Stimulated activated naive CD4-positive, alpha-beta T cell (primary cell): ENCODE results near the gene ITIH3.

Source experiments
- DNase-seq, 6 experiments: peaks; one replicate each; lab custom pipeline; 2025; lab: John Stamatoyannopoulos, UW

ITIH3 gene

DNA sequence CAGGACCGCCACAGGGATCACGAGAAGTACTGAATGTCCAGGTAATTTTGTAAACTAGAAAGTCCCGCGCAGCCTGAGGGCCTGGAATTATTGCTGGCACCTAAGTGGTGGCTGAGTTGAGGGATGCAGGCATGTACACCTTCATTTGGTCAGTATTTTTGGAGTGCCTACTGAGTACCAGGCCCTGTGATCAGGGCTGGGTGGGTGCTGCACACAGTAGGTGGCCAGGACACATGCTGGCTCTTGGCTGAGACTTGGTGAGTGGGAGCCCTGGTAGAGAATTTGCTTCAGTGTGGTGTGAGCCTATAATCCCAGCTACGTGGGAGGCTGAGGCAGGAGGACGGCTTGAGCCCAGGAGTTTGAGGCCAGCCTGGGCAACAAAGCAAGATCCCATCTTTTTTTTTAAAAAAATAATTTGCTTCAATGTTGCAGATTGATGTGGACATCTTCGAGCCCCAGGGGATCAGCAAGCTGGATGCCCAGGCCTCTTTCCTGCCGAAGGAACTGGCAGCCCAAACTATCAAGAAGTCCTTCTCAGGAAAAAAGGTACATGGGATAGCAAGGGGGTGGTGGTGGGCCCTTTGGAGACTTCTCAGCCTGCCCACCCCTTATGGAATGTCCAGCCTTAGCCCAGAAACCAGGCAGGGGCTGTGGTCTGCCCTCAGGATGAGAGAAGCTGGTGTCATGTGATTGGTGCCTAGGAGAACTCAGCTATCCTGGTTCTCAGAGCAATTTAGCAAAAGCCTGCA, 14.6 kb upstream of the ITIH3 start:
- no peak for DNase-seq

DNA sequence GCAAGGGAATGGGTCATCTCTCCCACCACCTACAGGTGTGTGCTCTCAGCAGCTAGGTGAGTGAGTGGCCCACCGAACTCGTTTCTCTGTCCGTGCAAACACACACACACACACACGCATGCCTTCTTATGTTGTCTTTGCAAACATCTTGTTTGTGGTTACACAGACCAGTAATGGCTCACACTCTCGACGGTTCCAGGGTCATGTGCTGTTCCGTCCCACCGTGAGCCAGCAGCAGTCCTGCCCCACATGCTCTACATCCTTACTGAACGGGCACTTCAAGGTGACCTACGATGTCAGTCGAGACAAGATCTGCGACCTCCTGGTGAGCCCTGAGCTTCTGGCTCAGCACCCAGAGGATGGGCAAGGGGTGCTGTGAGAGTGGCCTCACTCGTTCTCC, 12.9 kb upstream of the ITIH3 start:
- no peak for DNase-seq

DNA sequence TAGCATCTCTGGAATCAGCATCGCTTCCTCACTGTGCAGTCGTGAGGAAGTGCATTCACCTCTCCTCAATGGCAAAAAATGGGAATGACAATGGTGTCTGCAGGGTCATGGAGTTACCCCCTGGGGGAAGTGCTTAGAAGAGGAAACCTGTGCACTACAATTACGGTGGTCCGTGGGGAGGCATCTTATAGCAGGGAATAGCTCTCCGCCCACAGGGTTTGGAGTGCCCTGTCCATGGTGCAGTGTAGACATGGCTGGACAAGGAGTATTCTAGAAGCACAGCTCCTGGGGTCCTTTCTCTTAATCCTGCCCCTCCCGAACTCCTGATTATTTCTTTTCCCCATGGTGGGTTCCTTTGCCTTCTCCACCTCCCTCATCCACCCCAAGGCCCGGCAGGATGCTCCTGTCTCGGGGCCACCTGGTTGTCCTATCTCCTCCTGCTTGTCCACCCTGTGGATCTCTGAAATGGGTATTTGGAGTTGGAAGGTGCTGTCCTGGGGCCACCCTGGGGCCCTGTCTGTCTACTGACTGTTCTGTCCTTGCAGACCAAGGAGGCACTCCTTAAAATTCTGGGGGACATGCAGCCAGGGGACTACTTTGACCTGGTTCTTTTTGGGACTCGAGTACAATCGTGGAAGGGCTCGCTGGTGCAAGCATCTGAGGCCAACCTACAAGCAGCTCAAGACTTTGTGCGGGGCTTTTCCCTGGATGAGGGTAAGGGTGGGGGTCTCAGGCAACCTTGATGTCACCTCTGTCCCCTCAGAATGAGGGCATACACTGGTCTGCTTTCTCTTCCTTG, 12.0 kb upstream of the ITIH3 start:
- DNase-seq = no peak

DNA sequence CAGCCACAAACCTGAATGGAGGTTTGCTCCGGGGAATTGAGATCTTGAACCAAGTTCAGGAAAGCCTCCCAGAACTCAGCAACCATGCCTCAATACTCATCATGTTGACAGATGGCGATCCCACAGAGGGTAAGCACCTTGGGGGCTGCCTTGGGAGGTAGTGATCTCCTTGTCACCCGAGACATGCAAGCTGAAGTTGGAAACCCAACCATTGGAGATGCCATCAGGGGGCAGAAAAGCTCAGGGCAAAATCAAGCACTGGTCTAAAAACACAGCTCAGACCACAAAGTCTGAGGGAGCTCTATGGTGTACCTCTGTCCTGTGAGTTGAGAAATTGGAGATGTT, 11.4 kb upstream of the ITIH3 start:
- no peak for DNase-seq

DNA sequence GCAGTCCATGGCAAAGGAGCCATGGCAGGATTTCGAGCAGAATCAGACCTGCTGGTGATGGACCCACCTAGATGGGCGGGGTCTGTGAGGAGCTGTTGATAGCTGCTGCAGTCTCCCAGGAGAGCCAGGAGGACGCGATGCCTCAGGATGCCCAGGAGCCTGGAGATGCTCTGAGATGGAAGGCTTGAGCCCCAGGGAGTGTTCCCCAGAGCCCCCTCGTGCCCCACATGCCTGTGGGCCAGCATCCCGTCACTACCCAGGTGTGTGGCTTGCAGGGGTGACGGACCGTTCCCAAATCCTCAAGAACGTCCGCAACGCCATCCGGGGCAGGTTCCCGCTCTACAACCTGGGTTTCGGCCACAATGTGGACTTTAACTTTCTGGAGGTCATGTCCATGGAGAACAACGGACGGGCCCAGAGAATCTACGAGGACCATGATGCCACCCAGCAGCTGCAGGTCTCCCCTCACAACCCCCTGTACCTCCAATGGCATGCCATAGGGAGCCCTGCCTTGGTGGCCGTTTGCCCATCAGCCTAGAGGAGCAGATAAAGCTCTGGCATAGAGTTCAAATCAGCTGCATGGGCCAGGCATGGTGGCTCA, 10.5 kb upstream of the ITIH3 start:
- no peak for DNase-seq

DNA sequence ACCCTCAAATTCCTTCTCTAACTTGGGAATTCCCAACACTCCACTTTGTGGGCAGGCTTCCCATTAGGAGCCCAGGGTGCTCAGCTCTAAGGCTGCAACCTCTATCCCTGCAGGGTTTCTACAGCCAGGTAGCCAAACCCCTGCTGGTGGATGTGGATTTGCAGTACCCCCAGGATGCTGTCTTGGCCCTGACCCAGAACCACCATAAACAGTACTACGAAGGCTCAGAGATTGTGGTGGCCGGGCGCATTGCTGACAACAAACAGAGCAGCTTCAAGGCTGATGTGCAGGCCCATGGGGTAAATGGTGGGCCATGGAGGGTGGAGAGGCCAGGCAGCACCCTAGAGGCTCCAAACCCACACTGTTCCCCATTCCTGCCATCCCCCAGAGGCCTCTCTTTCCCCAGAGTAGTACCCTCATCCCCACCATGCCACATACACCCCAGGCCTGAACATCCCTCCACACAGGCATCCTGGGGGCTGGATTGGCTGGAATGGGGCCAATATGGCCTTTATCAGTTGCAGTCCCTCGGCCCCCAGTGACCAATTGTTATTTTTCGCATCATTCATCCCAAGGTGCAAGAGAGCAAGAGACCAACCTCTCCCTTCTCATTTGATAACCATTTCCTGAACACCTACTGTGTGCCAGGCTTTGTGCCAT, 9.5 kb upstream of the ITIH3 start:
- no peak for DNase-seq

DNA sequence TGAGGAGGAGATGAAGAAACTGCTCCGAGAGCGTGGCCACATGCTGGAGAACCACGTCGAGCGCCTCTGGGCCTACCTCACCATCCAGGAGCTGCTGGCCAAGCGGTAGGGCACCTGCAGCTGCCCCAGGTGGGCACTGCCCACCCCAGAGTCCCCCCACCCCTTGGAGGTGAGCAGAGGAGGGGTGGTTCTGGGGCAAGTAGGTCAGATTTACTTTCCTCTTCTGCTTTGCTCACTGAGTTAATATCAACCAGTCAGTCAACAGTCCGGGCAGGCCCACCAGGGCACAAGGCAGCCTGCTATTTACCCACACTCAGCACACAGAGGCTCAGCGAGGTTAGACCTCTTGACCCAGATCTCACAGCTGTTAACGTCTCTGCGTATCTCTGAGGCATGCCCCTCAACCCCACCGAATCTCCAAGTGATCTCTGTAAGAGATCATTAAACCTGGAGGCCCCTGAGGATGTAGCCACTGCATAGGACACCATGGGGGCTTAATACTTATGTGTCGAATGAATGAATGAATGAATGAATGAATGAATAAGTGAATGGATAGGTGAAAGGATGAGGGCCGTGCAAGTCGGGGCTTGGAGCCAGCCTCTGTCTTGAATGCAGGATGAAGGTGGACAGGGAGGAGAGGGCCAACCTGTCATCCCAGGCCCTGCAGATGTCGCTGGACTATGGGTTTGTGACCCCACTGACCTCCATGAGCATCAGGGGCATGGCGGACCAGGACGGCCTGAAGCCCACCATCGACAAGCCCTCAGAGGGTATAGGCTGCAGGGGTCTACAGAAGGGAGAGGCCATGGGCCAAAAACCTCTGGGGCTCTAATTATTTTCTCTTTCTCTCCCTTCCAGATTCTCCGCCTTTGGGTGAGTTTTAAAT, 8.0 kb upstream of the ITIH3 start:
- no peak for DNase-seq

DNA sequence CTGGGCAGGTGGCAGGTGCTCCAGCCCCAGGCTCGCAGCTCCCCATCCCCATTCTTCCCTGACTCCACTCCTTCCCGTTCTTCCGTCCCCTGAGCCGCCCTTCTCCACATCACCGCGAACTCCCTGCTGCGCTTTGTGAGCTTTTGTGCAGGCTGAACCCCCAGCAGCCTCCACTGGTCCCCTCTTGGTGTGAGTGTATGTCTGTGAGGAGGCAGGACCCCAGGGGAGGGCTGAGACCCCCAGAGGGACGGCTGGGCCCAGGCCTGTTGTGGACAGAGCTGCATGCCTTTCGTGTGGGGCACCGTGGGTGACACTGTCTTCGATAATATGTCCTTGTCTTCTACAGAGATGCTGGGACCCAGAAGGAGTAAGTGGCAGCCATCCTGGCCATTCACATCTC, 7.3 kb upstream of the ITIH3 start:
- DNase-seq = no peak

DNA sequence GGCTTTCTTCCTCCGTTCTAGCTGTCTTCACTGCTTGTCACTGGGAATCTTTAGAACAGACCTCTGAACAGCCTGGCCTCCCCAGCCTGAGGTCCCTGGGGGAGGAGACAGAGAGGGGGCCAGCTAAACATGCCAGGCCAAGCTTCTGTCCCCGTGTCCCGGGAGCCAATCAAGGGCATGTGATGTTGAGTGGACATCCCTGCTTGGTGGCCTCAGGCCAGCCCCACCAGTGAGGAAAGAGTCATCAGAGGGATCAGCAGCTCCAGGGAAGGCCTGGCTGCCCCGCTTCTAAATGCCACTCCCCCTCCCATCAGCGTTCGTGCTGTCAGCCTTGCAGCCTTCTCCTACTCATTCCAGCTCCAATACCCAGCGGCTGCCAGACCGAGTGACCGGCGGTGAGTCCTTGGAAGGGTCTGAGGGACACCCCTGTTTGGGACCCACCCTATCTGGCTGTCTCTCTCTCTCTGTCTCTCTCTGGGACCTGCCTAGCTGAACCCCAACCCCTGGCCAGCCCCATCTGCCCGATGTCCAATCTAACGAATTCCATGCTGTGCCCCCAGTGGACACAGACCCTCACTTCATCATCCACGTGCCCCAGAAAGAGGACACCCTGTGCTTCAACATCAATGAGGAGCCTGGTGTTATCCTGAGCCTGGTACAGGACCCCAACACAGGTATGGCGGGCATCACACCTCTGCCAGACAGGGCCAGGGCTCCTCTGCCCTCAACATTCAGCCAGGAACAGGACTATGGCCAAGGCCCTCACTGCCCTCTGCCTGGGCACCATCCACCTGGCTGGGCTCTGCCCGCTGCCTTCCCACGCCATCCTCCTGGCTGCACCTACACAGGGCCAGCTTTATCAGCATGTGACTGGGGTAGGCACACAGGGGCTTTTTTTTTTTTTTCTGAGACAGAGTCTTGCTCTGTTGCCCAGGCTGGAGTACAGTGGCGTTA, 6.6 kb upstream of the ITIH3 start:
- no peak for DNase-seq

DNA sequence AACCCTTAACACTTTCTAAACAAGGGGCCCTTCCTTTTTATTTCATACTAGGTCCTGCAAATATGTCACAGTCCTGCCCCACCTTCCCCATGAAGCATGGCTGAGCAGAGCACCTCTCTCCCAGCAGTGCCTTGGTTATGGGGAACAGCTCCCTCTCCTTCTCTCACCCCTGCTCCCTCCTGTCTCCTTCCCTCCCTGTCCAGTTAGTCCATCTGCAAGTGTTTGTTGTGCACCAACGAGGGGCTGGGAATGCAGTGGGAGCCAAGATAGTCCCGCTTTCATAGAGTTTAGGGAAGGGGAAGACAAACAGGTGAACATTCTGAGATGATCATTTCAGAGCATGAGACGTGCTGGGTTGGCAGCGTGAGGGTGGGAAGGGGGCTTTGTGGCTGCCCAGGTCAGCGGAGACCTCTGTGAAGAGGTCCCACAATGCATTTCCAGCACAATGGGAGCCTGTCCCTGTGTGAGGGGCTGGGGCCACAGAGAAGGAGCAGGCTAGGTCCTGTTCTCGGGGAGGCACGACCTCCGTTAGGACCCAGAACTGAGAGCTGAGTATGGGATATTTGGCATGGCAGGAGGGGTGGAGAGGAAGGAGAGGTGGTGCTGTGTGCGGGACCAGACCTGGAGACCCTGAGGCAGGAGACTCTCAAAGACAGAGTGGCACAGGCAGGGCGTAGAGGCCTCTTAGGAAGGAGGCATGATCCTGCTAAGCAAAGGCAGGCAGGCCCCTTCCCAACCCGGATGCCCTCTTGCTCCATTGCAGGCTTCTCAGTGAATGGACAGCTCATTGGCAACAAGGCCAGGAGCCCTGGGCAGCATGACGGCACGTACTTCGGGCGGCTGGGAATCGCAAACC, 5.5 kb upstream of the ITIH3 start:
- no peak for DNase-seq

DNA sequence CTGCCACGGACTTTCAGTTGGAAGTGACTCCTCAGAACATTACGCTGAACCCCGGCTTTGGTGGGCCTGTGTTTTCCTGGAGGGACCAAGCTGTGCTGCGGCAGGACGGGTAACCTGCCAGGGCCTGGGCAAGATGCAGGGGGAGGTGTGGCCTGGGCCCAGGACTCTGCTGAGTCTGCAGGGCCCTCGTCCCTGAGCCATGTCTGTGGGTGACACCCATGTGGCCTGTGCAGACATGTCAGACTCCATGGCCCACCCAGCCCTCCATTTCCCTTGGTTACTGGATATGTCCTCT, 4.9 kb upstream of the ITIH3 start:
- DNase-seq = no peak

DNA sequence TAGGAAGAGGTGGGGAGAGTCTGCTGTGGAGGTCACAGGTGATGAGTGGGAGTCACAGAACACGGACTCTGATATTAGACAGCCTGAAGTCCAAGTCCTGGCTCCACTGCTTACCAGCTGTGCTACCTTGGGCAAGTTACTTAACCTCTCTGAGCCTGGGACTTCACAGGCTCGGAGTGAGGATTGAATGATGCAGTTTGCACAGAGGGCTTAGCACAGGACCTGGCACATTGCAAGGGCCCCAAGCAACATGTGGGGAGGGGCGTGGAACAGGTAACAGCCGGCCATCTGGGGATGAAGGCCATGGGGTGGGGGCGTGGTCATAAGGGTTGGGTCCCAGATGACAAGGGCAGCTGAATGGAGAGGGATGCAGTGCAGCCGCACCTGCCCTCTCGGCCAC, 4.3 kb upstream of the ITIH3 start:
- no peak for DNase-seq

DNA sequence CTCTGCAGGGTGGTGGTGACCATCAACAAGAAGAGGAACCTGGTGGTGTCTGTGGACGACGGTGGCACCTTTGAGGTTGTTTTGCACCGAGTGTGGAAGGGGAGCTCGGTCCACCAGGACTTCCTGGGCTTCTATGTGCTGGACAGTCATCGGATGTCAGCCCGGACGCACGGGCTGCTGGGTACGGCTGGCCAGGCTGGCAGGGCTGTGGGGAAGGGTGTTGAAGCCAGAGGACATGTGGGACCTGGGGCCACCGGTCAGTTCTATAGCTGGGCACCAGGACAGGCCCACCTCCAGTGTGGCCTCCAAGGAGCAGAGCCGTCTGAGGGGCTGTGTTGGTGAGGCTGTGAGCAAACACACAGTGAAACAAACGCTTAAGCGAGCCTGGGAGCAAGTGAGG, 3.9 kb upstream of the ITIH3 start:
- no peak for DNase-seq

DNA sequence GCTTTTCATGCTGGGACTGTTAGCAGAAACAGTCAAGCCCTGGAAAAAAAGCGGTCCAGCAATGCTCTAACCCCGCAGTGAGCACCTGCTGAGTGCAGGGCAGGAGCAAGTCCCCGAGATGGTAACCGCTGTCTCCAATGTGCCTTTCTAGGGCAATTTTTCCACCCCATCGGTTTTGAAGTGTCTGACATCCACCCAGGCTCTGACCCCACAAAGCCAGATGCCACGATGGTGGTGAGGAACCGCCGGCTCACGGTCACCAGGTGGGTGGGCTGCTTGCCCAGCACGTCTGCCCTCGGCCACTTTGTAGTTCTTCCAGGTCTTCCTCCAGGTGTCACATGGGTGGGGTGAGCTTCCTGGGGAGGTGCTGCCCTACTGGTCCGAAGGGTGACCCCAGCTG, 3.2 kb upstream of the ITIH3 start:
- DNase-seq = no peak

DNA sequence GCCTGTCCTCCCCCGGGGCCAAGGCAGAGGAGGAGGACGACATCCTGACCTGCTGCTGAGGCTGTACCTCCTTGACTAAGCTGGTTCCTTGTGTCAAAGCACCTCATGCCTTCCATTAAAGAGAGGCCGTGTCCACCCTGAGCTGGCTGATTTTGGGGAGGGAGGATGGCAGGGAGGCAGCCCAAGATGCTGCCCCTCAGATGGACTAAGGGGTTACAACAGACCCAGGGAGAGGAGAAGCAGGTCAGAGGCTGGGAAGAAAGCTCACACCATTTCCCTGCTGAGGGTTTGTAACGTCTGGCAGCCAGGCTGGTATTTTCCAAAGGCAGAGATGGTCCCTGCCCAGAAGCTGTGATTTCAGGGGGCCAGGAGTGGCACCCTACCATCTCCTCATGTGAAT, 2.7 kb upstream of the ITIH3 start:
- no peak for DNase-seq

DNA sequence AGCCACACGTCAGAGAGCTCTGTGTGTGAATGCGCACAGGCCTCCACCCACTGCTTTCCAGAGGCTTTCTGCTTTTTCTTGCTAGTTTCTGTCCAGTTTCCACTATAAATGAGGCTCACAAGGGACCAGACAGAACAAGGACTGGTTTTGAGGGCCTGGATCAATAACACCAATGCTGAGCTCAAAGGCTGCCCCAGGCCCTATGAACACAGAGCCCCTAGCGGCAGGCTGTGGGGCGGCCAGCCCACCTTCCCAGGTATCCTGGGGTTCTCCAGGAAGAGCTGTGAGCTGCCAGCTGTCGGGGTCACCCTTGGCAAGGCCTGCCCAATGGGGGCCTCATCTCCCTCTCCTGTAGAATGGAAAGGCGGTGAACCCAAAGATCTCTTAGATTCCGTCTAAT, 2.2 kb upstream of the ITIH3 start:
- DNase-seq = no peak

DNA sequence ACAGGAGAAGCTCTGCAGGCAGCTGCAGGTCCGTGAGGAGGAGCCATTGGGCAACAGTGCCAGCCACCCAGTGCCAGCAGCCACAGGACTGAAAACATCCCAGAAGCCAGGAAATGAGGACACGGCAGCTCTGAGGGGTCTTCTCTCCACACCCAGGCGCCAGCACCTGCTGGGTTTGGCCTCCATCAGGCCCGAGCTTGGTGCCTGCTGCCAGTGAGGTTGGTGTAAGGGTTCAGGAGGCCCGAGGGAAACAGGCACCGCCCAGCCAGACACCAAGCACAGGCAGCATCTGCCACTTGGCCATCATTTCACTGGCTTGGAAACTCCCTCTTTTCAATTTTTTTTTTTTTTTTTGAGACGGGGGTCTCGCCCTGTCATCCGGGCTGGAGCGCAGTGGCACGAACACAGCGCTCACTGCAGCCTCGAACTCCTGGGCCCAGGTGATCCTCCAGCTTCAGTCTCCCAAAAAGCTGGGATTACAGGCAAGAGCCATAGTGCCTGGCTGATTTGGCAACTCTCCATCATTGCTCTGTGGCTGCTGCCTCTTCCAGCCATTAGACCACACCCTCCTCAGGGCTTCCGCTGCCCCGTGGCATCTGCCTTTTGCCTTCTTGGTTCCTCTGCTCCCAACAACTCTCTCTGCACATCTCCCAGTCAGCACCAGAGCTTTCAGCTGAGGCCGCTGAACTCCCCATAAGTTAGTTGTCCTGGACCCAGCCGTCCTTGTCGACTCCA, 1.5 kb upstream of the ITIH3 start:
- DNase-seq = no peak

DNA sequence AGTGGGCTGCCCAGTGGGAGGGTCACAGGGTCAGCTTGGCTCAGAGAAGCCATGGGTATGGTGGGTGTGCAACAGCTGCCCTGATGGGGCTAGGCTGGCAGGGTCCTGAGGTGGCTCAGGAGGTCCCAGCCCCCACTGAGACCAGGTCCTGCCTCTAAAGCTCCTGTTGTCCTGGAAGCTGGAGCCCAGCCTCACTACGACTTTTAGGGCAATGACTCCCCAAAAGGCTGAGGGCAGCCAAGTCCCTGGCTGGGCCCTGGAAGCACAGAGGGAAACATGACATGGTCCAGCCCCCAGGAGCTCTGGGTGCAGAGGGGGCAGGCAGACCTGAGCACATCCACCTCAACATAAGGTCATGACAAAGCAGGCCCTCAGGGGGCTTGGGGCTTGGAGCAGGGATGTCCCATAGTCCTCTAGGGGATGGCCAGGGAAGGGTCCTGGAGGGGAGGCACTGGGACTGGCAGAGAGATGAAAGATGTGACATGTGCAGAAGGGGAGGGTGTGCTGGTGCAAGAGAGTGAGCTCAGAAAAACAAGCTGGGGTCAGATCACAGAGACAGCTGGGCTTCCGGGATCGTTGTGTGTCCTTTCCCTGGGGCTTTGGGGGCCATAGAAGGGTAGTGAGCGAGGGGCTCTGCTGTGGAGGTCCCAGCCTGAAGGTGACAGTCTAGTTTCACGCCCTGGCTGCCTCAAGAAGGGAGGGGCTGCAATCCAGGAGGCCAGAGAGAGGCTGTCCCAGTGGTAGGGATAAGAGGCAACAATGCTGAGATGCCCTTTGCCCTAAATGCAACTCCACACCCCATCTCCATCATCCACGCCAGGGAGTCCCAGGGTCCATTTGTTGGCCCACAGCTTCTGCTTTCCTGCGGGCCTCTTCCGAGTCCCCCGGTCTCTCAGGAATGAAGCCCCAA, 639 bp upstream of the ITIH3 start:
- no peak for DNase-seq
